Pancreas (tissue), 10 donors: ENCODE measurements around the gene HAGHL. TPM values are rescaled to one million over a fixed set of nuclear protein-coding genes. Genes with fewer than 3 reads are reported as not detected.
"Not testable (repeated sequence)": the region's sequence is repeated elsewhere in the genome, so short reads cannot be mapped to it uniquely, and the experiment has no call there.

Experiments
- ATAC-seq, 4 donors: fragments of 200-7000 bp; cut with Tn5 transposase; one replicate each; pipeline versions ENCODE4 v1.8.0 to v1.9.1; 2020; ENCODE audit warnings: mild to moderate bottlenecking in 4 of 4, moderate library complexity in 4 of 4
- DNase-seq, 6 donors: peaks; one replicate each; pipeline ENCODE4 v3.0.0-alpha.2; 2020
- FAIRE-seq: peaks from 2 replicates; lab custom pipeline; 2012; peaks lifted over from hg19 to GRCh38; lab: Jason Lieb, UNC
- H3K27ac ChIP-seq, 4 donors: fragments of 200-600 bp; sonication (generic); 1 replicate in 3 of 4; 2 replicates in 1 of 4; pipeline versions ENCODE4 v1.5.0 to v1.8.0; 2020
- H3K27me3 ChIP-seq, 4 donors: fragments of 200-600 bp; one replicate each; pipeline ENCODE4 v1.8.0; 2021
- H3K36me3 ChIP-seq, 3 donors: fragments of 200-600 bp; sonication (generic) in 1 of 3; one replicate each; pipeline versions ENCODE4 v1.5.0 to v1.8.0; 2020 to 2021
- H3K4me1 ChIP-seq, 3 donors: fragments of 200-600 bp; one replicate each; pipeline ENCODE4 v1.8.0; 2021
- H3K4me3 ChIP-seq, 4 donors: fragments of 200-600 bp; sonication (generic) in 2 of 4; one replicate each; pipeline versions ENCODE4 v1.5.0 to v1.8.0; 2020 to 2021
- H3K9me3 ChIP-seq, 4 donors: fragments of 200-600 bp; one replicate each; pipeline ENCODE4 v1.8.0; 2021
- CTCF ChIP-seq, 4 donors: fragments of 200-600 bp; sonication (generic) in 3 of 4; IDR thresholded peaks; one replicate each; pipeline versions ENCODE4 v1.5.0 to v1.8.0; 2021; ENCODE audit warnings: antibody characterized with exemption in 4 of 4
- WGBS, 2 donors: extraction: QIAGEN DNeasy Blood & Tissue Kit; methylation state at CpG; one replicate each; pipeline ENCODE4 v1.1.7; 2013; 5-methylcytosine and 5-hydroxymethylcytosine counted together
- intact Hi-C, 3 donors: fragments of 100-400 bp; cut with DNase I; formaldehyde crosslinking; loops; one replicate each; pipeline versions ENCODE4 v1.11.1 to v1.14.2; 2022
- polyA plus RNA-seq, 2 donors: library from polyadenylated mRNA; stranded (reverse); fragments of 200-250 nt; gene quantifications; one replicate each; pipeline ENCODE4 v1.2.3, GENCODE V29; 2013
- total RNA-seq, 6 donors: library from RNA; stranded (reverse); fragmentation: NEBNext Ultra II Directional in 4 of 6; extraction: Animal tissue kit (Norgen Biotek cat#: 25700) in 4 of 6; gene quantifications; one replicate each; pipeline versions ENCODE4 v1.2.1 to v1.2.4, GENCODE V29; 2021 to 2023
- donor health status: healthy with polysubstance abuse.
- donor health status: DM: no; HTN: no; CAD: no; lungs with moderate emphysema.
- donor health status: DM: no; HTN: no; CAD: no.
- donor health status: control.
- donor health status: control.
- donor health status: Bipolar disorder and iron deficiency.
- donor health status: DM: yes; HTN: yes; CAD: no.
- donor health status: DM: no; HTN: no; CAD: no.
- donor health status: DM: no; HTN: no; CAD: no.
- donor health status: DM: yes; HTN: yes; CAD: no.

HAGHL gene
- total and polyA plus RNA-seq, 8 donors: 0.47 to 17.5 (median 1.6) TPM

GRCh38 chr16:687499-687898 is 39.4 kb upstream of the HAGHL start:
- TF ChIP-seq CTCF (IDR thresholded peaks at IDR 0.05): no peak
- FAIRE-seq: no peak
- H3K4me3 ChIP-seq: no peak overlapping the region
- H3K27ac ChIP-seq: no peak overlapping the region
- intact Hi-C loops: no loop called here
- 90 to 95% methylated on average over 19 of the region's 19 CpGs for WGBS, 2 donors
- no peaks in the 10 kb centered on the region for H3K27me3 ChIP-seq
- no peak for DNase-seq
- peaks cover 4 to 26% (median 21%) of the 10 kb centered on the region in 3 donors for H3K4me1 ChIP-seq
- H3K36me3 ChIP-seq: peaks cover 0 to 5% (median 2%) of the 10 kb centered on the region in 3 donors
- ATAC-seq: no peak
- no peaks in the 10 kb centered on the region for H3K9me3 ChIP-seq

GRCh38 chr16:689175-689897 is 37.6 kb upstream of the HAGHL start:
- H3K9me3 ChIP-seq: no peaks in the 10 kb centered on the region
- peak overlapping the region in 2 of 4 donors; percentile 44 to 51 for H3K27ac ChIP-seq
- DNase-seq (no peak), FAIRE-seq (no peak), ATAC-seq (no peak)
- H3K27me3 ChIP-seq: no peaks in the 10 kb centered on the region
- H3K4me1 ChIP-seq: peaks cover 4 to 18% (median 17%) of the 10 kb centered on the region in 3 donors
- no peak for TF ChIP-seq CTCF (IDR thresholded peaks at IDR 0.05)
- intact Hi-C loops: no loop called here
- 68 to 70% methylated on average over 26 of the region's 26 CpGs for WGBS, 2 donors
- H3K36me3 ChIP-seq: no peaks in the 10 kb centered on the region
- H3K4me3 ChIP-seq: peak overlapping the region; percentile 56 to 95 (median 66)

- intact Hi-C loops, H3K27ac ChIP-seq, FAIRE-seq, H3K27me3 ChIP-seq, DNase-seq, H3K4me3 ChIP-seq, H3K9me3 ChIP-seq, ATAC-seq, H3K36me3 ChIP-seq: not testable (repeated sequence)
- 63 to 68% methylated on average over 16 of the region's 16 CpGs for whole genome bisulfite sequencing, 2 donors
- H3K4me1 ChIP-seq: peaks cover 4 to 28% (median 15%) of the 10 kb centered on the region in 3 donors
Measured at GRCh38 chr16:691242-691641, 35.7 kb upstream of the HAGHL start.

- H3K36me3 ChIP-seq: no peaks in the 10 kb centered on the region
- FAIRE-seq: no peak
- no peak for ATAC-seq
- peaks cover 4 to 28% (median 15%) of the 10 kb centered on the region in 3 donors for H3K4me1 ChIP-seq
- H3K4me3 ChIP-seq: no peak overlapping the region
- TF ChIP-seq CTCF (IDR thresholded peaks at IDR 0.05): no peak
- 49 to 59% methylated on average over 10 of the region's 10 CpGs for WGBS, 2 donors
- DNase-seq: no peak
- peaks cover 0 to 9% (median 0%) of the 10 kb centered on the region in 4 donors for H3K27me3 ChIP-seq
- H3K27ac ChIP-seq: no peak overlapping the region
- H3K9me3 ChIP-seq: no peaks in the 10 kb centered on the region
- intact Hi-C loops: no loop called here
Measured at GRCh38 chr16:692356-693108, 34.4 kb upstream of the HAGHL start.

GRCh38 chr16:693364-693763 is 33.5 kb upstream of the HAGHL start:
- TF ChIP-seq CTCF (IDR thresholded peaks at IDR 0.05): no peak
- Histone ChIP-seq H3K4me1 (peaks cover 4 to 28% (median 15%) of the 10 kb centered on the region in 3 donors), H3K27ac (no peak overlapping the region), H3K36me3 (no peaks in the 10 kb centered on the region), H3K9me3 (no peaks in the 10 kb centered on the region), H3K4me3 (no peak overlapping the region), H3K27me3 (peaks cover 0 to 9% (median 0%) of the 10 kb centered on the region in 4 donors)
- DNase-seq (no peak), ATAC-seq (no peak), FAIRE-seq (no peak)
- 36 to 52% methylated on average over 21 to 22 of the region's 22 CpGs for WGBS, 2 donors
- intact Hi-C loops: no loop called here
